ENCODE measurements around the gene MDGA2.

Gene MDGA2

DNA sequence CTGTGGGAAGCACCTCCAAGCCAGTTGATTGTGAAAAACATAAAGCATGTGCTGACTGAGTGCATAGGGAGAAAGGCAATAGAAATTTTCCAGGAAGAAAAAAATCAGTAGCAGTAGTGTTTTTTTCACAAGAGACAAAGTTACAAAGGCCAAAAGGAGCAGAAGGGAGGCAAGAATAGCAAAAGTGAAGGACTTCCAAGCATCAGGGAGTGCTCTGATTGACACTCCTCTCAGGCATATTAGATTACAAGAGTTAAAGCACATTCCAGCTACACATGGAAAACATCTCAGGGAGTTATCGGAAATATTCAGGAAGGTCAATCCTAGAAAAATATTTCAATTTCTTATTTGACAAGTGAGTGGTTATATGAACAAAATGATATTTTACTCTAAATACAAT, 508.0 kb downstream of the MDGA2 start:
- TF ChIP-seq POLR2A (IDR thresholded peaks at IDR 0.05; ENCODE audit: low read depth, low read length) = no peak
- TF ChIP-seq POLR2AphosphoS5 (IDR thresholded peaks at IDR 0.05; ENCODE audit: low read depth, low read length) = no peak
- no peak for TF ChIP-seq TAF1 (IDR thresholded peaks at IDR 0.05; ENCODE audit: borderline replicate concordance, low read depth, low read length)
- FAIRE-seq (no peak), DNase-seq (ENCODE audit: insufficient read length) (no peak)

DNA sequence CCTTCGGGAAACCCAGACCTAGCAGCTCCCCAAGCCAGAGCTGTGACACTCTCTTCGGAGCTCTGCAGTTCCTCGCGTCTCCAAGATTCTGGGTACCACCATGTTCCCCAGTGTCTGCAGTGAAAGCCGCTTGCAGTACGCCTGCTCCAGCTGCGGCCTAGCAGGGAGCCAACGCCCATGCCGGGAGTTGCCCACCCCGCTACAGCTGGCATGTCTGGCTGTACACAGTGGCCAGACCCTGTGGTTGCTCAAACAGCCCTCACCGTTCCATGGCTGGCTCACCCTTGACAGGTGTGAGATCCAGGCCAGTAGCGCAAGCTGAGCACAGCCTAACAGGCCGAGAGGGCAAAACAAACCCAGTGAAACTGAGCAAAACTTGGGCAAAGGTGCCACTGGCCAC, 520.0 kb downstream of the MDGA2 start:
- no peak for TF ChIP-seq TAF1 (IDR thresholded peaks at IDR 0.05; ENCODE audit: borderline replicate concordance, low read depth, low read length)
- TF ChIP-seq POLR2AphosphoS5 (IDR thresholded peaks at IDR 0.05; ENCODE audit: low read depth, low read length) = no peak
- TF ChIP-seq POLR2A (IDR thresholded peaks at IDR 0.05; ENCODE audit: low read depth, low read length) = no peak
- DNase-seq (ENCODE audit: insufficient read length) (no peak), FAIRE-seq (no peak)

DNA sequence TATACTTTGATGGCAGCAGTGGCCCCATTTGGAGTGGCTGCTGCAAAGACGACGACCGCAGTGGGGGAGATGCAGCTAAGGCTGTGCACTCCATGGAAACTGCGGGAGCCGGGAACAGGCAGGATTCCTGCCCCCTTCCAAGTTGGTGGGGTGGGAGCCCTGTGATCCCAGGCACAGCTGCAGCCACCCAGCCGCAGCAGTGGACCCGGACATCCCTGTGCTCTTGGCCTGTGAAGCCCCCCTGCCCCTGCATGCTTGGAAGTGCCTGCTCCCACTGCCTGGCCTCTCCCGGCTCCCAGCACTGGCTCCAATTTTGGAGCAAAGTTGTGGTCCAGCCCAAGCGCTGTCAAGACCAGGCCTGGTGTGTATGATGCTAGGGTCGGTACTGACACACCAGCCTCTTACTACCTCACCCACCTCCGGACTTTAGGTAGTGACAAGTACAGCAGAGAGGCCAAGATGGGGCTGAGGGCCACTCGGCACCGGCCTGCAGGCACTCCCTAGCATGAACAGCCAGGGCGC, 521.1 kb downstream of the MDGA2 start:
- DNase-seq (ENCODE audit: insufficient read length) (no peak), FAIRE-seq (no peak)
- TF ChIP-seq POLR2A (IDR thresholded peaks at IDR 0.05; ENCODE audit: low read depth, low read length) = no peak
- TF ChIP-seq POLR2AphosphoS5 (IDR thresholded peaks at IDR 0.05; ENCODE audit: low read depth, low read length) = no peak
- no peak for TF ChIP-seq TAF1 (IDR thresholded peaks at IDR 0.05; ENCODE audit: borderline replicate concordance, low read depth, low read length)

DNA sequence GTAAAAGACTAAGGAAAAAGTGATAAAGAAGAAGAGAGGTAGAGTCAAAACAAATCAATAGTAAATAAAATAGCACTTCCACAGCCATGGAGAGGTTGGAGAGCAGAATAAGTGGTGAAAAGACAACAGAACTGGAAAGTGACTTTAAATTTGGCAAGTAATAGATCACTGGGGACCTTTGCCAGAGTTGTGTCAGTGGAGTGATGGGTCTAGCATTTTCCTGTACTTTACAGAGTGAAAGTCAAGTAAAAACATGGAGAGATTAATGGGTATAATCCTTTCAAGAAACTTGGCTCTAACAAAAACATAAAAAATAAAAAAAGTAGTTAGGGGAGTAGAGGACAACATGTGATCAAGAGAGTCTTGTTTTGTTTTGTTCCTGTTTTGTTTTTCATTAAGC, 521.7 kb downstream of the MDGA2 start:
- DNase-seq (ENCODE audit: insufficient read length) (no peak), FAIRE-seq (no peak)
- TF ChIP-seq POLR2A (IDR thresholded peaks at IDR 0.05; ENCODE audit: low read depth, low read length) = no peak
- no peak for TF ChIP-seq TAF1 (IDR thresholded peaks at IDR 0.05; ENCODE audit: borderline replicate concordance, low read depth, low read length)
- no peak for TF ChIP-seq POLR2AphosphoS5 (IDR thresholded peaks at IDR 0.05; ENCODE audit: low read depth, low read length)

DNA sequence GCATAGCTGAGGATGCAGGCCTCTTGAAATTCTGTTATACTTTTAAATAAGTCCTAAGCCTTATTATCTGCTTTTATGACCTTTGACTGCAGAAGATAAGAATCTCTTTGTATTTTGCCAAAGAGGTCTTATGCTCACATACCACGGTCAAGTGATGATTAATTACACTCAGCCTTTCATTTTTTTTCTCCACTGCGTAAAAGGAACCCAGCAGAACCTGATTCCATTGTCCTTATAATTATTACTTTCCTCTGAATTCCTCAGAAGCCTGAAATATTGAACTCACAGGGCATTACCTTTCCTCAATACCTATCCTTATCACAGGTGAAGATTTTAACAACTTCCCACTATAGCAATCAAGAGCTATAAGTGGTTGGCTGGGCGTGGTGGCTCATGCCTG, 525.1 kb downstream of the MDGA2 start:
- FAIRE-seq (no peak), DNase-seq (ENCODE audit: insufficient read length) (no peak)
- TF ChIP-seq POLR2A (IDR thresholded peaks at IDR 0.05; ENCODE audit: low read depth, low read length) (no peak), POLR2AphosphoS5 (IDR thresholded peaks at IDR 0.05; ENCODE audit: low read depth, low read length) (no peak), TAF1 (IDR thresholded peaks at IDR 0.05; ENCODE audit: borderline replicate concordance, low read depth, low read length) (no peak)

DNA sequence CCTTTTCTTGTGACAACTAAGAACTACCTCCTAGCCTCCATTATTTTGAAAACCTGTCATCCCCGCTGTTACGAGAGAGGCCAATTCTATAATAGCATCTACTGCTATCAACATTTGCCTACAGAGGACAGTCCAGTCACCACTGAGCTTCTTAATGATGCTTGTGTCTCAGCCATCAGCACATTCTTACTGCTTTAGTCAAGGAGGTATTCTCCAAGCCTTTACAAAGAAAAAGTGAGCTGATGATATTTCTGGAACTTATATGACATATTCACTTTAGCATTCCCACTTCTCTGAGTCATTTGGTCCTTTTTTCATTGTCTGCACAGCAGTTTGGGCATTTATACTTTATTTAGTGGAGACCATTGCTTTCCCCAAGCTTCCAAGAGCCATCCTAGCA, 526.1 kb downstream of the MDGA2 start:
- no peak for TF ChIP-seq POLR2A (IDR thresholded peaks at IDR 0.05; ENCODE audit: low read depth, low read length)
- DNase-seq (ENCODE audit: insufficient read length) = no peak
- FAIRE-seq = no peak

DNA sequence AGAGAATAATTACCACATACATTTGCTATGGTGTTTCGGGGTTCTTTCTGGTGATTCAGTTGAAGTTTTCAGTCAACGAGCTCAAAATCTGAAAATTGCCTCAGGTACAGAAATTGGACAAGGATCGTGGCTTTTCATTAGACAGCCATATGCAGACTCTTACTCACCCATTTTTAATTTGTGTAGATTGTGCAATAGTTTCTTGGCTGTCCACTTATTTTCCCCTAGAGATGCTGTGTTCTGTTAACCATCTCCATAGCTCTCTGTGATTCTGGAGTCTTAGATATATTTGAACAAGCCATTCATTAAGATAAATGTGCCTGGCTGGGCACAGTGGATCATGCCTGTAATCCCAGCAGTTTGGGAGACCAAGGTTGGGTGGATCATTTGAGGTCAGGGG, 526.7 kb downstream of the MDGA2 start:
- no peak for TF ChIP-seq POLR2AphosphoS5 (IDR thresholded peaks at IDR 0.05; ENCODE audit: low read depth, low read length)
- no peak for TF ChIP-seq TAF1 (IDR thresholded peaks at IDR 0.05; ENCODE audit: borderline replicate concordance, low read depth, low read length)
- TF ChIP-seq POLR2A (IDR thresholded peaks at IDR 0.05; ENCODE audit: low read depth, low read length) = no peak
- DNase-seq (ENCODE audit: insufficient read length) (no peak), FAIRE-seq (no peak)

DNA sequence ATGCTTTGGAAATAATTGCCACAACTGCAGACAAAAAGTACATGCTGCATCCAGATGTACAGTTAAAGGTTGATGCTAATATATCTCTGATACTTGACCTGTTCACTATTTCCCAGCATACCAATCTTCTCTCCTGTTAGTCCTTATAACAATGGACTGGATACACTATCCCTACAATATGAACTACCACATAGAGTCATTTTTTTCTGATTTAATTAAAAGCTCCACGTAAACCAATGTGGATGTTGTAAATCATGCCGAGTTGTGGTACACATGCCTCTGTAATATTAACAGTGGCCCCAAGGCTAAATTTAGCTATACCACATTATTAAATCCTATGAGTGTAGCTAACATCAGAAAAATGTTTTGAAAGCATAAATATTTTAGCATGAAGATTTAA, 554.8 kb downstream of the MDGA2 start:
- no peak for TF ChIP-seq POLR2A (IDR thresholded peaks at IDR 0.05; ENCODE audit: low read depth, low read length)
- TF ChIP-seq TAF1 (IDR thresholded peaks at IDR 0.05; ENCODE audit: borderline replicate concordance, low read depth, low read length) = no peak
- no peak for TF ChIP-seq POLR2AphosphoS5 (IDR thresholded peaks at IDR 0.05; ENCODE audit: low read depth, low read length)
- FAIRE-seq (no peak), DNase-seq (ENCODE audit: insufficient read length) (no peak)

DNA sequence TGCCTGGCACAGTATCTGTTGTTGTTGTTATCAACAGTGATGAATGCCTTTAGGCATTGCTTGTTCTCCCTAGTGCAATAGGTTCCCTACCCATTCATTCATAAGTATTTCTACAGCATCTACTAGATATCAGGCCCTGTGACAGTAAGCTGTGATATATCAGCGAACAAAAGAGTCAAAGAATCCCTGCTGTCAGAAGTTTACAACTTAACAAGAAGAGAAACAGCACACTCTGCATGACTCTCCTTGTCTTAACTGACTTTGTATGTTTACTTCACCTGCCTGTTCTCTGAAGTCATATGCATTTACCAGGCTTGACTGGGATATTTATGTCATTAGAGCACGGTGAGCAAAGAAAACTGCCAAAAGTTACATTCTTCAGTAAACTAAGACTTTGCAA, 571.6 kb downstream of the MDGA2 start:
- DNase-seq (ENCODE audit: insufficient read length) = no peak
- TF ChIP-seq POLR2A (IDR thresholded peaks at IDR 0.05; ENCODE audit: low read depth, low read length) (no peak), TAF1 (IDR thresholded peaks at IDR 0.05; ENCODE audit: borderline replicate concordance, low read depth, low read length) (no peak), POLR2AphosphoS5 (IDR thresholded peaks at IDR 0.05; ENCODE audit: low read depth, low read length) (no peak)
- FAIRE-seq = no peak

DNA sequence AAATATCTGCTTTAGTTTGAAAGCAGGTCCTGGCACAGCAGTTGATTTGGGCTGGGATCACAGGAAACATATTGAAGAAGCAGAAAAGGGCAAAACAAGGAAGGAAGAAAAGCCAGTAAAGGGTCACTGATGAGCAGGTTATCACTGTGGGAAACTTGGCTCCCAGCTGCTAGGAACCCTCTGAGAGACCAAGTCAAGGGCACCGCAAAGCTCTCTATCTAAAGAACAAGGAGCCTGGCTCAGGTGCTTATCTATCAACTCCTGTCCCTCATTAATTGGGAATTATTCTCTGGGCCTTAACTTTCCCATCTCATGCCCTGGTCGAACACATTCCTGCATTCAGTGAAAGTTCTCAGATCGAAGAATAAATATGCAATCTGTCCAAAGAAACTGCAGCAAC, 572.9 kb downstream of the MDGA2 start:
- FAIRE-seq = no peak
- TF ChIP-seq POLR2A (IDR thresholded peaks at IDR 0.05; ENCODE audit: low read depth, low read length) = no peak
- TF ChIP-seq TAF1 (IDR thresholded peaks at IDR 0.05; ENCODE audit: borderline replicate concordance, low read depth, low read length) = no peak
- TF ChIP-seq POLR2AphosphoS5 (IDR thresholded peaks at IDR 0.05; ENCODE audit: low read depth, low read length) = no peak
- no peak for DNase-seq (ENCODE audit: insufficient read length)

DNA sequence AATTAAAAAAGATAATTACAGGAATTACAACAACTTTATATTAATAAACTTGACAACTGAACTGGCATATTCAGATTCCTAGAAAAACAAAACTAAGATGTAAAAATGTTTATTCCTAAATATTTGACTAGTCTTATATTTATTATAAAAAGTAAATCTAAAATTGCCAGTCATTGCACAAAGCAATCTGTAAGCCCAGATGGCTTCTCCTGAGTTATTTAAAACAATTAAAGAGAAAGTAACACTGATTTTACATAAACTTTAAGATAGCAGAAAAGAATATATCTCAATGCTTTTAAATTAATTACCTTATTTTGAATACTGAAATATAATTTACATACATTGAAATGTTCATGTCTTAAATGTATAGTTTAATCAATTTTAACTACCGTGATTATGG, 589.7 kb downstream of the MDGA2 start:
- DNase-seq (ENCODE audit: insufficient read length) (no peak), FAIRE-seq (no peak)
- TF ChIP-seq POLR2AphosphoS5 (IDR thresholded peaks at IDR 0.05; ENCODE audit: low read depth, low read length) (no peak), TAF1 (IDR thresholded peaks at IDR 0.05; ENCODE audit: borderline replicate concordance, low read depth, low read length) (no peak), POLR2A (IDR thresholded peaks at IDR 0.05; ENCODE audit: low read depth, low read length) (no peak)

DNA sequence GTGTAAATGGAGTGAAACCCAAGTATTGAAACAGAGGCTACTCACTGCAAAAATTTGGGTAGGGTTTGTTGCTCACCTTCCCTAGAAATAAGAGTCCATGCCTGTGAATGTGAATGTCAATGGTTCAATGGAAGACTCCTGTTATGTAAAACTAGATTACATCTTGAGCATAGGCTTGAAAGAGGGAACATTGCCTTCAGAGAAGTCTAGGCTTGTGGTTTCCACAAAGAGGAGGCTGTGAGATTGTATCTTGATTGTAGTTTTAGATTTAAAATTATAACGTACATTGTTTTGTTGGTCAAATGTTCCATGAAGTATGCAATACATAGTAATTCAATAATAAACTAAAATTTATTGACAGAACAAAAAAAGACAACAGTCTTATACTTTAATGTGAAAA, 610.1 kb downstream of the MDGA2 start:
- TF ChIP-seq TAF1 (IDR thresholded peaks at IDR 0.05; ENCODE audit: borderline replicate concordance, low read depth, low read length) (no peak), POLR2A (IDR thresholded peaks at IDR 0.05; ENCODE audit: low read depth, low read length) (no peak), POLR2AphosphoS5 (IDR thresholded peaks at IDR 0.05; ENCODE audit: low read depth, low read length) (no peak)
- FAIRE-seq (no peak), DNase-seq (ENCODE audit: insufficient read length) (no peak)

DNA sequence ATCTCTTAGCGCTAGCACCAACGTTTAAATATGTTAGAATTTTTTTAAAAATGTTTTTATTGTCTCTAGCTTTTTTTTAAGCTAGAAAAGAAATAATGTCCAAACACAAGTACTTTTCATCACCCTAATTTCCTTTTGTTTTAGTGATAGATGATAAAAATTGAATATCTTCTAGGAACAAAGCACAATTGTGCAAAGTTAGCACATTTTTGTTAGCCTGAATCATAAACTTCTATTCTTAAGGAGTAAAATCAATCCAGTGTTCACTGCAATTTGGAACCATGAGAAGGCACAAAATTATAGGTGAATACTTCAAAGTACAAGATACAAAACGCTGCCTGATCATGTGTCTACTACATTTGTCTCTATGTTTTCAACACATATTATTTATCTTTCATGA, 615.4 kb downstream of the MDGA2 start:
- TF ChIP-seq POLR2AphosphoS5 (IDR thresholded peaks at IDR 0.05; ENCODE audit: low read depth, low read length) = no peak
- no peak for TF ChIP-seq POLR2A (IDR thresholded peaks at IDR 0.05; ENCODE audit: low read depth, low read length)
- TF ChIP-seq TAF1 (IDR thresholded peaks at IDR 0.05; ENCODE audit: borderline replicate concordance, low read depth, low read length) = no peak
- FAIRE-seq (no peak), DNase-seq (ENCODE audit: insufficient read length) (no peak)
